Stimulated activated naive CD8-positive, alpha-beta T cell treated with anti-CD3 and anti-CD28 coated beads, Interleukin-15, amount 100 ng/mL, for 72 hours (primary cell): ENCODE measurements around the gene PDK1.

ENCODE experiments used
- ATAC-seq: fragments of 150-1000 bp; cut with Tn5 transposase; 2 replicates; pipeline ENCODE4 v1.10.0; 2021; ENCODE audit warnings: mild to moderate bottlenecking, moderate library complexity
- DNase-seq, 2 donors: peaks; one replicate each; pipeline ENCODE4 v3.0.0; 2021 to 2022
- H3K27ac Mint-ChIP-seq, 2 donors: one replicate each; pipeline ENCODE4 v1.8.0; 2022; ENCODE audit warnings: mild to moderate bottlenecking in 2 of 2, mixed read lengths in 2 of 2, moderate library complexity in 2 of 2
- H3K27me3 Mint-ChIP-seq: one replicate; pipeline ENCODE4 v1.8.0; 2022; ENCODE audit warnings: mixed read lengths
- H3K4me1 Mint-ChIP-seq: one replicate; pipeline ENCODE4 v1.8.0; 2022; ENCODE audit warnings: mild to moderate bottlenecking, mixed read lengths
- H3K4me3 Mint-ChIP-seq, 2 donors: one replicate each; pipeline ENCODE4 v1.8.0; 2022; ENCODE audit warnings: mild to moderate bottlenecking in 2 of 2, mixed read lengths in 2 of 2, moderate library complexity in 1 of 2
- H3K9me3 Mint-ChIP-seq, 2 donors: one replicate each; pipeline ENCODE4 v1.8.0; 2022; ENCODE audit warnings: mixed read lengths in 2 of 2

Gene PDK1

GRCh38 chr2:172635548-172635947 is 79.7 kb downstream of the PDK1 start:
- Mint-ChIP-seq H3K27me3 (no peaks in the 10 kb centered on the region), H3K4me3 (no peak overlapping the region), H3K4me1 (peaks cover 13% of the 10 kb centered on the region), H3K9me3 (peaks cover 0 to 6% of the 10 kb centered on the region in 2 donors), H3K27ac (no peak overlapping the region)
- ATAC-seq (no peak), DNase-seq (no peak)

DNA sequence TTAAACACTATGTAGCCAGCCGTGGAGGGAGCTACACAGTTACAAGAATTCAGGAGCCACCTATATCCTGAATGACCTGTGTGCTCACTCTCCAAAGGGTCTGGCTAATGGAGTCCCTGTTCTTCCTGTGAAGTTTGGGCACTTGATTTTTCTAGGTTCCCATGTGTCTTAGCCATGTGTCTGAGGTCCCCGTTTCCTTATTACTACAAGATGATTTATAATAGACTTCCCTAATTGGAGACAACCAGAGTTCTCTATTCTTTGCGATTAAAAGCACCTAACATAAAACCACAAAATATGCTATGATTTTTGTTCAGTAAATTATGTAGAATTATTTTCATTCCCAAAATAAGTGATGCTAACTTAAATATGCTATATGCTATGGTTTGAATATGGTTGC is 83.4 kb downstream of the PDK1 start:
- no peak overlapping the region for H3K4me3 Mint-ChIP-seq
- no peaks in the 10 kb centered on the region for H3K9me3 Mint-ChIP-seq
- no peak overlapping the region for H3K27ac Mint-ChIP-seq
- H3K27me3 Mint-ChIP-seq = no peaks in the 10 kb centered on the region
- DNase-seq (no peak), ATAC-seq (no peak)
- peaks cover 37% of the 10 kb centered on the region for H3K4me1 Mint-ChIP-seq

GRCh38 chr2:172639823-172640222 is 83.9 kb downstream of the PDK1 start:
- Mint-ChIP-seq H3K4me1 (peaks cover 37% of the 10 kb centered on the region), H3K9me3 (no peaks in the 10 kb centered on the region), H3K4me3 (no peak overlapping the region), H3K27ac (no peak overlapping the region), H3K27me3 (no peaks in the 10 kb centered on the region)
- DNase-seq (peak in 1 of 2 donors; percentile 23), ATAC-seq (peak; percentile 93)

DNA sequence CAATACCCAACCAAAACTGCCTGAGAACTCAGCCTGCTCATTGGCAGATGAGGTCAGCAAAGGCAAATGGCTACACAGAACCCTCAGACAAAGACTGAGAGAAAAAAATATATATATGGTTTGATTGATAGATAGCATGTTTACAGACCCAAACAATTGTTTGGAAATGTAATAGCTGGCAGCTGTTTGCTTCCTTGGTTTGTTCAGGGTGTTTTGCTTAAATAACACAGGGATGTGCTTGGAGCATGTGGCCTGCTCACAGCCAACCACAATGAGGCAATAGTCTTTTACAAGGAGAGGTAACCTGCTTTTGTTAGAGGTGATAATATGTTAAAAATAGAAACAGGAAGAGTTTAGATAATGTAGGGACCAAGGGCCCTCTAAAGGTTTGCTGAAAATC is 84.5 kb downstream of the PDK1 start:
- Mint-ChIP-seq H3K27ac (no peak overlapping the region), H3K27me3 (no peaks in the 10 kb centered on the region), H3K4me1 (peaks cover 37% of the 10 kb centered on the region), H3K9me3 (no peaks in the 10 kb centered on the region), H3K4me3 (no peak overlapping the region)
- DNase-seq (no peak), ATAC-seq (no peak)

GRCh38 chr2:172642301-172643020 is 86.6 kb downstream of the PDK1 start:
- DNase-seq (no peak), ATAC-seq (no peak)
- H3K27ac Mint-ChIP-seq = no peak overlapping the region
- no peaks in the 10 kb centered on the region for H3K9me3 Mint-ChIP-seq
- H3K4me1 Mint-ChIP-seq = peaks cover 37% of the 10 kb centered on the region
- no peak overlapping the region for H3K4me3 Mint-ChIP-seq
- H3K27me3 Mint-ChIP-seq = no peaks in the 10 kb centered on the region

DNA sequence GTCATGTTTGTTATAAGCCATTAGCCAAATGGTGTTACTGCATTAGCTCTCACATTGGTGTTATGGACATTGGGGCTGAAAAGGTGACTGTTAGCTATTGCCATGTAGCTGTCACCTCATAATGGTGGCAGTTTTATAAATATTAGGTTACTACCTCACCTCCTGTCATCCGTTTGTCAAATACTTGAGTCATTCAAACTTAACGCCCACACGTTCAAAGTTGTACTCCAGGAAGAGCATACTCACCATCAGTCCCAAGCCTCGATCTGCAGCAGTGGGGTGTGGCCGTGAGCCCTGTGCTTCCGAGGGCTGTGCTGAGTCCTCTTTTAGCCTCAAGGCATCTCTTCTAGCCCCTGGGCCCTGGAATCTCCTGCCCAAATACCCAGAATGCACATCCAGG is 87.3 kb downstream of the PDK1 start:
- no peak overlapping the region for H3K4me3 Mint-ChIP-seq
- H3K27ac Mint-ChIP-seq = no peak overlapping the region
- DNase-seq (peak in 1 of 2 donors; percentile 7), ATAC-seq (peak; percentile 72)
- no peaks in the 10 kb centered on the region for H3K27me3 Mint-ChIP-seq
- H3K4me1 Mint-ChIP-seq = peaks cover 37% of the 10 kb centered on the region
- H3K9me3 Mint-ChIP-seq = no peaks in the 10 kb centered on the region

GRCh38 chr2:172647439-172647838 is 91.5 kb downstream of the PDK1 start:
- Mint-ChIP-seq H3K4me1 (peaks cover 16% of the 10 kb centered on the region), H3K27me3 (no peaks in the 10 kb centered on the region), H3K4me3 (no peak overlapping the region), H3K27ac (no peak overlapping the region), H3K9me3 (peaks cover under 1 to 28% of the 10 kb centered on the region in 2 donors)
- no peak for DNase-seq
- ATAC-seq = no peak

- ATAC-seq (no peak), DNase-seq (no peak)
- H3K27me3 Mint-ChIP-seq = no peaks in the 10 kb centered on the region
- H3K9me3 Mint-ChIP-seq = peaks cover 17 to 45% of the 10 kb centered on the region in 2 donors
- H3K27ac Mint-ChIP-seq = no peak overlapping the region
- no peak overlapping the region for H3K4me3 Mint-ChIP-seq
- peaks cover 13% of the 10 kb centered on the region for H3K4me1 Mint-ChIP-seq
Observed at GRCh38 chr2:172655091-172655837, 99.4 kb downstream of the PDK1 start.

DNA sequence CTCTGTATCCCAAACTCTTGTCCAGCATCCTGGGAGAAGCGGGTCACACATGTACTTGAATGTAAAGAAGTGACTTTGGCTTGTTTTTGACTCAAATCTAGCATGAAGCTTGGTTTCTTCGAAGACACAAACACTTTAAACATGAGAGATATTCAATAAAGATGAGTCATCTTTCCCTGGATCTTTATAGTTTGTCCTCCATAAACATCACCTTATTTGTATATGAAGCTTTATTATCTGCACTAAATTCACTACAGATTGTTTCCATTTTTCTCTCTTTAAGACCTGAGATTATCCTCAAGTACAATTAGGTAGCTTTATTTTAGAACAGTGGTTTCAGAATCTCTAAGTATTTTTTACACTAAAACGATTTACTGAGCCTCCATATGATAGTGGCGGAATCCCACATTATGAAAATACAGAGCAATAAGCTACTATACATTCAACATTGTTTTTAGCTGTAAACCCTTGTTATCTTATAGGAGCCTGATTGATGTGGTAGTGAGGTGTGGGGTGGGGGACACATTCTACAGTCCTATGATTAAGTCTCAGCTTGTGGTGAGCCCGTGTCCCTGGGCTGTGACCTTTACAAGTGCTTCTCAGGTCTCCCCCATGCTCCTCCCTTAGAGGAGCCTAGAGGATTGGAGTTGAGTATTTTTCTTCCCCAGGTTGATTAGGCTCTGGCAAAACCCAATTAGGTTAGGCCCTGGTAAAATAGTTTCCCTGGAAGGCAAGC is 100.1 kb downstream of the PDK1 start:
- ATAC-seq (peak; percentile 78), DNase-seq (peak in 1 of 2 donors; percentile 11)
- H3K4me3 Mint-ChIP-seq = no peak overlapping the region
- peaks cover 17 to 37% of the 10 kb centered on the region in 2 donors for H3K9me3 Mint-ChIP-seq
- H3K27ac Mint-ChIP-seq = no peak overlapping the region
- H3K27me3 Mint-ChIP-seq = no peaks in the 10 kb centered on the region
- H3K4me1 Mint-ChIP-seq = peaks cover 13% of the 10 kb centered on the region
